ENCODE measurements around the gene AFF2.

Gene AFF2

DNA sequence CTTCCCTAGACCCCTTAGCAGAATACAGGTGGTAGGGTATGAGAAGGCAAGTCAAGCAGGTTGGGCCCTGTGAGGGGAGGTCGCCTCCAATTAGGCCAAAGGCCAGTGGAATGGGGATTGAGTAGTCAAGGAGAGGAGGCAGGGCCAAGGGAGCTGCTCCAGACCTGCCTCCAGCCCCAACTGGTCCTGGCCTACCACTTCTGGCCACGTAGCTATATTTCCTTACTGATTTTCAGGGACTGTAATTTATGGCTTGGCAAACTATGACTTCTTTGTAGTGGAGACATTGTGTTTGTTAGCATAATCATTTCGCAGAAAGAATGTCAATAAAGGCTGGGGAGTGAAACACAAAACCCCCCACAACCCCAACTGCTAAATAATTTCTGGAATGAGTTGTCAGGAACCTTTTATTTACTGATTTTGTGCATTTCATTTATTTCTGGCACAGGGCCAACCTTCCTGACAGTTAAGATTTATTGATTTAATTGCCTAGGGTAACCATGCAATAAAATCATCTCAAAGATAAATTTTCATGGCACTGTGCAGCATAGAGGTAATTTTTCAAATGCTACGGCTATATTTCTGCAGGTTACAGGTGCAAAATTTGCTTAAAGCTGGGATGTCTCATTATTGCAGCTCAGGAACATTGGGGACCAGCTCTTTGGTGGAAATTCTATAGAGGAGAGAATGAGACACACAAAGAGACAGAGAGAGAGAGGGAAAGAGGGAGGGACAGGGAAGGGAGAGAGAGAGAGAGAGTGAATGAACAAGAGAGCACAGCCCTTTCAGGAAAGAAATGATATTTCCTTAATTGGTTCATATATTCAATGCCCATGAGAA, 509.8 kb downstream of the AFF2 start:
- no peak for ATAC-seq
- DNase-seq, result no peak

DNA sequence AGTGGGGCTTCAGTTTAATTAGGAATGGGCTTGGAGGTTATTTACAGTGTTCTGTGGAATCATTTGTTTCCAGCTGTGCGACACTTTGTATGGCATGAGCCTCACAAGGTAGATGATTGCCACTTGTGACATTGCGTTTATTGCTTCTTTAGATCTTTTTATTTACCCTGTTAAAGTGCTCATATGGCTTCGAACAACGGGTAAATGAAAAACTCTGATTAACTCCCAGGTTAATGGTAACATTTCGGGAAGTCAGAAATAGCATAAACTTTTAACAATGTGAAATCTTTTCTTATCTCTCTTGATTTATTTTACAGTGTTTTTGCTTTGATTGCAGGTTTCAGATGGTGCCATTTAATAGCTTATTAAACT, 510.4 kb downstream of the AFF2 start:
- DNase-seq (no peak), ATAC-seq (no peak)

DNA sequence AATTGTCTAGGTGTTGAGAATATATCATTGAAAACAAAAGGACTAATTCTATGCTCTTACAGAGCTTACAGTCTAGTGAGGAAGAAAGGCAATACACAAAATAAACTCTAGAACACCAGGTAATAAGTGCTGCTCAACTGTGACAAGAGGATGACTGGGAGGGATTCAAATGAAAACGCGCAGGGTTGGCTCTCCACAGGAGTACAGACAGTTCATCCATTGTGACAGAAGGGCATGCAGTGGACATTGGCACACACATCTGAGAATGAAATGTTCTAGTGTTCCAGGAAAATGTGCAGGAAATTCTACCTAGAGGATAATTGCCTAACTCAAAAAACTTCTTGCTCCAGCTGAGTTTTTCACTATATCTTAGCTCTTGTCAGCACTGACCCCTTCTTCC, 512.7 kb downstream of the AFF2 start:
- DNase-seq (no peak), ATAC-seq (no peak)

DNA sequence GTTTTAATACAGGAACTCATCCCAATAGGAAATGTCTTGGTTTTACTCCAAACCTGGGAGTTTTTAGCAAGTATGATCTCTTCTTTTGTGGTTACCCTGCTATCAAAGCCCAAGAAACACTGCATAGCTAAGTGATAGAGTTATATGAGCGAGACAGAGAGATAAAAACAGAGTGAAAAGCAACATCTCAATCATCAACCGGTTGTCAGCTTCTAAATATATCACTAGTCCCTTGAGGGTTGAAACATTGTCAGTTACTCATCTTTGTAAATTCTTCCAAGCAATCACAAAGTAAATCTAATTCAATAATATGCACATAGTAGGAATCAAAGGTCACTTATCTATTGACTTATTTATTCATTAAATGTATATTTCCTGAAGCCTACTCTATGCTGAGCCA, 520.7 kb downstream of the AFF2 start:
- ATAC-seq, result no peak
- DNase-seq, result no peak

DNA sequence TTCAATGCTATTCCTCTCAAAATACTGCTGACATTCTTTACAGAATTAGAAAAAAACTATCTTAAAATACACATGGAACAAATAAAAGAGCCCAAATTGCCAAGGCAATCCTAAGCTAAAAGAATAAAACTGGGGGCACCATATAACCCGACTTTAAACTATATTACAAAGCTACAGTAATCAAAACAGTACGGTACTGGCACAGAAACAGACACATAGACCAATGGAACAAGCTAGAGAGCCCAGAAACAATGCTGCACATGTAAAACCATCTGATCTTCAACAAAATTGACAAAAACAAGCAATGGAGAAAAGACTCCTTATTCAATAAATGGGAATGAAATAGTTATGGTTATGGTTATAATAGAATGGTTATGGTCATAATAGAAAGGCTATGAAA, 522.1 kb downstream of the AFF2 start:
- ATAC-seq, result no peak
- no peak for DNase-seq

DNA sequence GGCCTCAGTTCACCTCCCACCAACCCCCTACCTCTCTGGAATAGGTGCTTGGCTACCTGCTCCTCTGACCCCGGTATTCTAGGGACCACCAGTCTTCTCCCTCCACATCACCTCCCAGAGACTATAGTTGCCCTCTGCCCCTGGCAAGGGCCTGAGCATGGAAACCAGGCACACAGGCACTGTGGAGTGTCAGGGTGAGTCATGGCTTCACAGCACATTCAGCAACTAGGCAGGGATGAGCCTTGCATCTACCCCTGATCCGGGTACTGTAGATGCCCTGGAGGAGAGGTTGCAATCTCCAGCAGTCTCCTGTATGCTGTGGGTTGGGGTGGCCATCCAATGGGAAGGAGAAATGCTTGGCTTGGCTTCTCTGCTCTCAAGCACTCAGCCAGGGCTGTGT, 532.0 kb downstream of the AFF2 start:
- DNase-seq, result no peak
- ATAC-seq, result no peak

DNA sequence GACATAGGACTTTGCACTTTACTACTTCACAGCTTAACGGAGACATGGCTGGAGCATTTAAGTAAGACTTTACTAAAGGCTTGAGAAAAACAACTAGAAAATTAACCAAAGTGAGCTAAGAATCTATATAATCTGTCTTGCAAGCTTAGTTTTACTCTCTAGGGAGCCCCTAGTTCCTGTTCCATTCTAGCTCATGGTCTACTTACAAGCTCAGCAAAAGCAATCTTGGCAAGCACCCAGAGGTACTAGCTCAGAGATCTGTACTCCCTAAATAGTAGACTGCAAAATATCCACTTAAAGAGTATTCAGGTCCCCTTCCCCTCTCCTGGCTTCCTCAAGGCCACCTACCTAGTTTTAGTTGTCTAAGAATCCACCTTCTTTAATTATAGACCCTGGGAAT, 535.7 kb downstream of the AFF2 start:
- DNase-seq (no peak), ATAC-seq (no peak)

DNA sequence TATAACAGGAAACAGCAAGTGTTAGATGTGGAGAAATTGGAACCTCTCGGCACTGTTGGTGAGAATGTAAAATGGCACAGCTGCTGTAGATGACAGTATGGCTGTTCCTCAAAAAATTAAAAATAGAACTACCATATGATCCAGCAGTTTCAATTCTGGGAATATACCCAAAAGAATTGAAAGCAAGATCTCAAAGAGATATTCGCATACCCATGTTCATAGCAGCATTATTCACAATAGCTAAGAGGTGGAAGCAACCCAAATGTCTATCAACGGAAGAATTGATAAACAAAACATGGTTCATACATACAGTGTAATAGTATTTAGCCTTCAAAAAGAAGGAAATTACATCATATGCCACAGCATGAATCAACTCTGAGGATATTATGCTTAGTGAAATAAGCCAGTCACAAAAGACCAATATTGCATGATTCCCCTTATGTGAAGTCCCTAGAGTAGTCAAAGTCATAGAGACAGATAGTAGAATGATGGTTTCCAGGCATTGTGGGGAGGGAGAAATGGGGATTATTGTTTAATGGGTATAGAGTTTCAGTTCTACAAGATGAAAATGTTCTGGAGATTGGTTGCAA, 537.0 kb downstream of the AFF2 start:
- DNase-seq (no peak), ATAC-seq (no peak)

DNA sequence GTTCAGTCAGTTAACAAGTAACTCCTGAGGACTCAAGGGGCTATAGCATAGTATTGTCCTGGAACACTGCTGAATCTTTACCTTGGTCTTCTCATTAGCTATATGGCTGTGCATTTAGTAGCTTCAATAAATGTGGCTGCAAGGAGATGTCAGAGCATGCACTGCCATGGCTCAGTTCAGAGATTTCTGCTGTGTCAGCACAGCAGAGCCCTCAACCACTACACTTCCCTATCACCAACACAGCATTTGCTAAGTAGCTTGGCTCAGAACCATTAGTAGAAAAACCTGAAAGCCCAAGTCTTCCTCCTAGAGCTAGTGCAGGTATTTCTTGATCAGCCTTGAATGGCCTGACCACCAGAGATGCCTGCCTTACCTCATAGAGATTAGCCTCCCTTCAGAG, 538.6 kb downstream of the AFF2 start:
- ATAC-seq (no peak), DNase-seq (no peak)

DNA sequence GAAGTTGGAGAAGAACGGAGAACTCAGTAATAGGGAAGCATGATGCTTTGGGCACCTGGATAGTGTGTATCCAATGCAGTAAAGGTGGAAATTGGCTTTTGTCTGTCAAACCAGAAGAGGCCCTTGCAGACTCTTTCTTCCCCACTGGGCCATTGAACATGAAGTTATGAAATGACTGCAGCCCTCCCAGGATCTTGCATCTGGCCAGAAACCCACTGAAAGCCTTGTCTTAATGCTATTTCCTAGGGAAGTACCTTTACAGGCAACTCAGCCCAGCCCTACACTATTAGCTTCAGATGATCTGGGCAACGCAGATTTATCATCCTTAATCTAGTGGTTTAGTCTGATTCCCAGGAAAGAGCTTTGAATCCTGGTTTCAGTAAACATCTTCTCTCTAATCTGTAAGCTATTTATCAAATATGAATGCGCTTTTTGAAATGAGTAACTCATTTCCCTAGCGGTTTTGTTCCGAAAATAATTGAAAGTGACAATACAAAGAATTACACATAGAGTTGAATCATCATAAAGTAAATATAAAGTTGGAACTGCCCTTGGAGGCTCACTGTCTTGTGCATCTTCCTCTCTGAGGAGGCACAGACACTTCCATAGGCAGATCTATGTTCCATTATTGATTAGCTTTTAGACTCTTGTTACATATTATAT, 540.6 kb downstream of the AFF2 start:
- no peak for DNase-seq
- ATAC-seq, result no peak

DNA sequence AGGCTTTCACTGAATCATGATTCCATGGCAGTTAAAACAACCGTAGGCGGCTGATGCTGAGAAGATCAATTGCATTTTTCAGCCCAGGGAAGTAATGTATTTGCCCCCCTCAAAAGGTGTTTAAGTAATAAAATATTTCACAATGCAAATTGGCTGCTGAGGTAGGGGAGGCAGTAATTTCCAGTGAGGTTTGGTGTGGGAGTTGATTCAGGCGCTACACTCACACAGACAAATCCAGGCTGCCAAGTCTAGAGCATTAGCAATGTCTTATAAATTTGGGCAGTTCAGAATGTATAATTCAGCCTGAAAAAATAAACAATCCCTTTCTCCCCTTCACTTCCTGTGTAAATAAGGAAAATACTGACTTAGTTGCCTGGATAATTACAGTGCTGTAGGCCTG, 543.0 kb downstream of the AFF2 start:
- DNase-seq (no peak), ATAC-seq (no peak)

DNA sequence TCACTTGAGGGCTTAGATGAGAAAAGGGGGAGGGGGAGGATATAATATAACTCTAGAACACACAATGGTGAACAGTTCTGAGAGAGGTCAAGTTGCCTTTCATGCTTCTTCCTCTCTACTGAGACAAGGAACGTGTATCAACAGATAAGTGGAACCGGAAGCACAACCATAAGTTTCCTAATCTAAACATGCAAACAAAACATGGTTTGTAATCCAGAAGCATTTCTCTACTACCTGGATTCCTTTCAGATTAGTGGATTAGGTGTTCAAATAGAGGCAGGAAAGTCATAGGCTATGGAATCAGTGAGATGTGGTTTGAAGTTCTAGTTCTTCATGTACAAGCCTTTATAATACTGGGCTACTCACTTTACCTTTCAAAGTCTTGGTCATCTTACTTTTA, 544.1 kb downstream of the AFF2 start:
- DNase-seq (no peak), ATAC-seq (no peak)

DNA sequence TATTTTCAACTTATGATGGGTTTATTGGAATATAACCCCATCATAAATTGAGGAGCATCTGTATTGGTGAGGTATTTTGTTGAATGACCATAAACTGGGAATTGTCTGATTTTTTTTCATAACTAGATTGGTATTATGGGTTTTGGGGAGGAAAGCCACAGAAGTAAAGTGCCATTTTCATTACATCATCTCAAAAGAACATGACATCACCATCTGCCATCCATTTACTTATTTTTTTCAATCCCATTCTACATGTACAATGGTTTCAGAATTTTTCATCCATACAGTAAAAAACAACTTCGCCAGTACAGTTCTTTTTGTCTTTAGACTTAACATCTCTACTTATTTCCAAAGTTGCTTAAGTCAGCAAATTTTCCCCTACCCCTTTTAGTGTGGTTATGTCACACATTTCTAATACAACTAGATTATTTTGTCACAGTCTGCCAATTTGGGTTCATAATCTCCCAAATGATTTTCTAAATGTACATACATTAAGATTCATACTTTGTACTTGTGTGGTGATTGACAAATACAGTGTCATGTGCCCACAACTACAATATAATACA, 545.3 kb downstream of the AFF2 start:
- ATAC-seq (no peak), DNase-seq (no peak)

Measured in stimulated activated naive CD8-positive, alpha-beta T cell treated with anti-CD3 and anti-CD28 coated beads, Interleukin-15, Interleukin-2, amounts not matched to agents 100 U/mL and 50 U/mL, for 24 hours (primary cell).